Measurements from ENCODE around the gene MAGI1.
"Not testable (repeated sequence)": the region's sequence is repeated elsewhere in the genome, so short reads cannot be mapped to it uniquely, and the experiment has no call there.

The MAGI1 gene

GRCh38 chr3:65734792-65735191 lies 303.9 kb downstream of the MAGI1 start:
- no peak for DNase-seq

GRCh38 chr3:65734382-65734781 lies 304.3 kb downstream of the MAGI1 start:
- no peak for DNase-seq

GRCh38 chr3:65733459-65733858 lies 305.3 kb downstream of the MAGI1 start:
- DNase-seq: no peak

GRCh38 chr3:65732051-65732935 lies 306.4 kb downstream of the MAGI1 start:
- DNase-seq: peak; percentile 72

- DNase-seq: no peak
Measured at GRCh38 chr3:65730449-65730848, 308.3 kb downstream of the MAGI1 start.

GRCh38 chr3:65729973-65730372 lies 308.7 kb downstream of the MAGI1 start:
- DNase-seq: peak; percentile 84

- DNase-seq: peak; percentile 86
Measured at GRCh38 chr3:65729555-65729954, 309.2 kb downstream of the MAGI1 start.

GRCh38 chr3:65728138-65728537 lies 310.6 kb downstream of the MAGI1 start:
- no peak for DNase-seq

- no peak for DNase-seq
Measured at GRCh38 chr3:65723985-65724384, 314.7 kb downstream of the MAGI1 start.

GRCh38 chr3:65723011-65723410 lies 315.7 kb downstream of the MAGI1 start:
- no peak for DNase-seq

- no peak for DNase-seq
Measured at GRCh38 chr3:65720989-65721737, 317.6 kb downstream of the MAGI1 start.

GRCh38 chr3:65719639-65720038 lies 319.1 kb downstream of the MAGI1 start:
- not testable (repeated sequence) for DNase-seq

- no peak for DNase-seq
Measured at GRCh38 chr3:65717676-65718346, 320.9 kb downstream of the MAGI1 start.

- DNase-seq: no peak
Measured at GRCh38 chr3:65716071-65716751, 322.5 kb downstream of the MAGI1 start.

GRCh38 chr3:65714134-65714533 lies 324.6 kb downstream of the MAGI1 start:
- peak; percentile 47 for DNase-seq

GRCh38 chr3:65713016-65713415 lies 325.7 kb downstream of the MAGI1 start:
- peak; percentile 84 for DNase-seq

- DNase-seq: peak; percentile 73
Measured at GRCh38 chr3:65712140-65712539, 326.6 kb downstream of the MAGI1 start.

GRCh38 chr3:65706776-65707568 lies 331.7 kb downstream of the MAGI1 start:
- DNase-seq: peak; percentile 18

- DNase-seq: no peak
Measured at GRCh38 chr3:65706301-65706700, 332.4 kb downstream of the MAGI1 start.

GRCh38 chr3:65703820-65704219 lies 334.9 kb downstream of the MAGI1 start:
- no peak for DNase-seq

GRCh38 chr3:65703026-65703425 lies 335.7 kb downstream of the MAGI1 start:
- DNase-seq: no peak

- no peak for DNase-seq
Measured at GRCh38 chr3:65702202-65702601, 336.5 kb downstream of the MAGI1 start.
